HG03571 (cell line): ENCODE measurements around the gene TMEM158.

ENCODE experiments used
- ATAC-seq: cut with Tn5 transposase; IDR thresholded peaks from one replicate; pipeline ENCODE4 v1.9.1; 2021; ENCODE audit not compliant: unreplicated experiment

TMEM158 gene

GRCh38 chr3:45178183-45179023, 47.7 kb downstream of the TMEM158 start:
- ATAC-seq: no peak

GRCh38 chr3:45176912-45177311, 49.2 kb downstream of the TMEM158 start:
- ATAC-seq: no peak
